ENCODE data around the gene STARD7.

Gene STARD7

DNA sequence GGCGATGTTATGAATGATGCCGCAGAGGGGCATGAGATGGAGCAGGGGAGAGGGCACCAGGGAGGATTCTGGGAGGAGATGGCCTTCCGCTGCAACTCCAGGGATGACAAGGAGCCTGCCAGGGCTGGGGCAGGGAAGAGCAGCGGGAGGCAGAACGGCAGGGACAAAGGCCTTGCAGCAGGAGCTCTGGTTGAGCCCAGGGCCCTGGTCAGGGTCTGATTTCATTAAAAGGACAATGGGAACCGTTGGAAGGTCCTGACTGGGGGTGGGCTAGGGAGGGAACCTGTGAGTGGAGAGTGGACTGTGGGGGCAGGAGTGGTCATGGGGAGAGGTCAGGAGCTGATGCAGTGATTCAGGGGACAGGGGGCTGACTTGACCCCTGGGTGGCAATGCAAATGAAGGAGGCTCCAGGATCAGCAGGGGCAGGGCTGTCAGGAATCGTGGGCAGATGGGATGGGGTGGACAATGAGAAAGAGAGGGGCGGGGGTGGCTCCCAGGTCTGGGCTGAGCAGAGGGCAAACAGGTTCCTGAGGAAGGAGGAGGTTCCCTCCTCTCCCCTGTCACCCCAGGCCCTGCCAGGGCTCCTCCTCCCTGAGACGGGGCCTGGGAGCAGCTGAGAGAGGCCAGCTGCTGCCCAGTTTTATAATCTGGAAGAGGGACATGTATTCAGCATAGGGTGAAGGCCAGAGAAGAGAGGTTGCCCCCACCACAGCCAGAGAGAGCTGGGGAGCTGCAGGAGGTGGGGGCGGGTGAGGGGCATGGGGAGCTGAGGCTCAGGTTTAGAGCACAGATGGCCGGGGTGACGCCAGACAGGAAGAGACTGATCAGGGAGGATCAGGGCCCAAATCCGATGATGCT, 56.1 kb downstream of the STARD7 start:
- TF ChIP-seq, protein P1, sequence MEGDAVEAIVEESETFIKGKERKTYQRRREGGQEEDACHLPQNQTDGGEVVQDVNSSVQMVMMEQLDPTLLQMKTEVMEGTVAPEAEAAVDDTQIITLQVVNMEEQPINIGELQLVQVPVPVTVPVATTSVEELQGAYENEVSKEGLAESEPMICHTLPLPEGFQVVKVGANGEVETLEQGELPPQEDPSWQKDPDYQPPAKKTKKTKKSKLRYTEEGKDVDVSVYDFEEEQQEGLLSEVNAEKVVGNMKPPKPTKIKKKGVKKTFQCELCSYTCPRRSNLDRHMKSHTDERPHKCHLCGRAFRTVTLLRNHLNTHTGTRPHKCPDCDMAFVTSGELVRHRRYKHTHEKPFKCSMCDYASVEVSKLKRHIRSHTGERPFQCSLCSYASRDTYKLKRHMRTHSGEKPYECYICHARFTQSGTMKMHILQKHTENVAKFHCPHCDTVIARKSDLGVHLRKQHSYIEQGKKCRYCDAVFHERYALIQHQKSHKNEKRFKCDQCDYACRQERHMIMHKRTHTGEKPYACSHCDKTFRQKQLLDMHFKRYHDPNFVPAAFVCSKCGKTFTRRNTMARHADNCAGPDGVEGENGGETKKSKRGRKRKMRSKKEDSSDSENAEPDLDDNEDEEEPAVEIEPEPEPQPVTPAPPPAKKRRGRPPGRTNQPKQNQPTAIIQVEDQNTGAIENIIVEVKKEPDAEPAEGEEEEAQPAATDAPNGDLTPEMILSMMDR (IDR thresholded peaks at IDR 0.05; ENCODE audit: insufficient read depth, low read depth, low read length, missing control alignments), result no peak
- no peak for DNase-seq (ENCODE audit: low read depth)
- H3K4me3 ChIP-seq (ENCODE audit: low read depth, low read length), result no peak overlapping the region

DNA sequence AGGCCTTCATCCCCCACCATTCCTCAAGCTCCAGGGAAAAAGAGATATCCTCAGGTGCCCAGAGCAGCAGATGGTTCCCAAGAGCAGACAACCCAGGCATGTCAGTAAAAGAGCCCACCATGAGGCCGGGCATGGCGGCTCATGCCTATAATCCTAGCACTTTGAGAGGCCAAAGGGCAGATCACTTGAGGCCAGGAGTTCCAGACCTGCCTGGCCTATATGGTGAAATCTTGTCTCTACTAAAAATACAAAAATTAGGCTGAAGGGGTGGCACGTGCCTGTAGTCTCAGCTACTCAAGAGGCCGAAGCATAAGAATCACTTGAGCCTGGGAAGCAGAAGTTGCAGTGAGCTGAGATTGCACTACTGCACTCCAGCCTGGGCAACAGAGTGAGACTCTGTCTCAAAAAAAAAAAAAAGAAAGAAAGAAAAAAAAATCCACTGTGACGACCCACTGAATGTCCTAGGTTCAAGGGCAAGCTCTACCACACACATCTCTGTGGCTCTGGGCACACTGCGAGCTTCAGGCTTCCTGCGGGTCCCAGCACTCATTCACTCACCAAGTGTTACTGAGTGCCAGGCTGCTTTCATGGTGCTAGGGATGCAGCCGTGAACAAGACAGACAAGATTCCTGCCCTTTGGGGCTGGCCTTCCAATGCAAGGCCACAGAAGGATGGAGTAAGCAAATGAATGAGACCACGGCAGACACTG, 56.9 kb downstream of the STARD7 start:
- no peak for DNase-seq (ENCODE audit: low read depth)
- H3K4me3 ChIP-seq (ENCODE audit: low read depth, low read length), result no peak overlapping the region
- TF ChIP-seq, protein P1 (IDR thresholded peaks at IDR 0.05; ENCODE audit: insufficient read depth, low read depth, low read length, missing control alignments), result no peak

DNA sequence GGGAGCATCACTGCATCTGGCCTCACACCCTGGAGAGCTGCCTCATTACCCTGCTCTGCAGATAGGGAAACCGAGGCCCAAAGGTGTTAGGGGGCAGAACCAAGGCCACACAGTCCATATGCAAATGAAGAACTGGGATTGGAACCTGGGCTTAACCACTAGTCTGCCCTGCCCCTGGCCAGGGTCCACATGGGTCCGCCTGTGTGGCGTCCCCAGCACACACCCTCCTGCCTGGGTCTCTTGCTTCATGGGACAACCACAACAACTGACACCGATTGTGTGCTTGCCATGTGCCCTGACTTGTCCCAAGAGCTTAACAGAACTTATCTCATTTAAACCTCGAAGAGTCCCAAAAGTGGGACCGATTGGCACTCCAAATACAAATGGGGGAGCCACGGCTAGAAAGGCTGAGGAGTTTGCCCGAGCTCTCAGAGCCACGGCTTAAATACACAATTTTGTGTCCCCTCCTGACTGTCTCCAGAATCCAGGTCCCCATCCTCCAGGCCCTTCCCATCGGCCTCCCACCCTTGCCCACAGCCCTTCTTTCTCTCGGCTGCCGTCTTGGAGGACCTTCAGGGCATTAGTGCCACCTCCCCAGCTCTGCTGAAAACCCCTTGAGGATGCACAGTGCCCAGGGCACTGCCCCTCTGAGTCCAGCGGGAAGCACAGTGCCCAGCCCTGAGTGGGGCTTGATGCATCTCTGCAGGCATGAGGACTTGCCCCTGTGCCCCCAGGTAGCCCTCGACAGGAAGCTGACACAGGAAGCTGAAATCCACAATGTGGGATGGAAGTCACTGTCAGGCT, 57.6 kb downstream of the STARD7 start:
- H3K4me3 ChIP-seq (ENCODE audit: low read depth, low read length), result no peak overlapping the region
- TF ChIP-seq, protein P1 (IDR thresholded peaks at IDR 0.05; ENCODE audit: insufficient read depth, low read depth, low read length, missing control alignments), result no peak

DNA sequence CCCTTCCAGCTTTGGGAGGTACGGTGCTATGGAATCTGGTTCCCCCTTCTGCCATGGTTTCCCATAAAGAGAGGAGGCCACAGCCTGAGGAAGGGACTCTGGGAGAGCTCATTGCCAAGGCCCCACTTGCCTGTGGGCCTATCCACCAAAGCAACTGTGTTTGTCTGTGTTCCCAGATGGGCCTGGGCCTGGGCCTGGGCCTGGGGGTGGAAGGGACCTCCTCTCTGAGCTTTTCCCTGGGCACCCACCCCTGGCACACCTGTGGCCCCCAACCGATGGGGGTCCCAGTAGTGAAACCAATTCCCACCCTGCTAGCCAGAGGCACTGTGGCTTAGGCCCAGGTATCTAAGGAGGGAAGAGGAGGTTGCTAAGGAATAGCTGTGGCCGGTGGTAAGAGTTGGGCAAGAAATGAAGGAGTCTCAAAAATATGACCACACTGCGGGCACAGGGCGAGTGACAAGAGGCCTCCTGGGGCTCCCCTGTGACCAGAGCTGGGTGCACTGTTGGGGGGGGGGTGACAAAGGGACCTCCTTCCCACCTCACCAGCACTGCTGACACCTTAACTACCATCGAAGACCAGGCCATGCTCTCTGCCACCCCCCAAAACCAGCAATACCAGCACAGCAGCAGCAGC, 58.5 kb downstream of the STARD7 start:
- DNase-seq (ENCODE audit: low read depth), result no peak
- TF ChIP-seq, protein P1 (IDR thresholded peaks at IDR 0.05; ENCODE audit: insufficient read depth, low read depth, low read length, missing control alignments), result no peak
- no peak overlapping the region for H3K4me3 ChIP-seq (ENCODE audit: low read depth, low read length)

More for the DNA sequence above, 57.6 kb downstream of the STARD7 start:
- no peak for DNase-seq (ENCODE audit: low read depth)

DNA sequence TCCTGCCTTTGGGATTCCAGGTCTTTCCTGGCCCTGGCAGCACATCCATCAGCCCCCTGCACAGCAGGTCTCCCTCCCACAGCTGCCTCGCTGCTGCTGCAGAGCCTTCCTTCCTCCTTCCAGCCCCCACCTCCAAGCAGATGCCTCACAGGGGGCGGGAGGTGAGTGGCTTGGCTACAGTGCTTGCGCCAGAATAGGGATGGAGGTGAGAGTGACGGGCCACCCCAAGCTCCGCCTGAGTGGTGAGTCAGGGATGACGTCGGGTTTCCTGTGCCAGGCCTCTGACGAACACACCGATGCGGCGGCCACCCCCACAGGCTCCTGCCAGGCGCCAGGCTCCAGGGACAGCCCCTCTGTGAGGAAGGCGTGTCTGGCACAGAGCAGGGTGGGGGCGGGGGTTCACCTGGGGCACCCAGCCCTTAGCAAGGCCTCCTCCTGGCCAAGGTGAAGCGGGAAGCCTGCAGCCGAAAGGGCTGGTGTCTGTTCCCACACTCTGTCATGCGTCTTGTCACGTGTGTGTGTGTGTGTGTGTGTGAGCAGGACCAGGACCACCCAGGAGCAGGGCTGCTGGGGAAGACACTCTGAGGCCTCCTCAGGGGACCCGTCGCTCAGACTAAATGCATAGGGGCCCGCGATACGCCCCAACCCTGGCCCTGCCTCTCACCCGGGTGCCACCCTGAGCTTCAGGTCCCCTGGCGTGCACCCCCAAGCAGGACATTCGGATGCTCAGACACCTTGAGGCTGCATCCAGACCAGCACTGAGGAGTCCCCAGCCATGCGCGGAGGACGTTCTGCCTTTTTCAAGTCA, 60.0 kb downstream of the STARD7 start:
- peak; percentile 89 for DNase-seq (ENCODE audit: low read depth)
- H3K4me3 ChIP-seq (ENCODE audit: low read depth, low read length), result peak overlapping the region; percentile 46
- TF ChIP-seq, protein P1 (IDR thresholded peaks at IDR 0.05; ENCODE audit: insufficient read depth, low read depth, low read length, missing control alignments), result no peak

Measured in GM12865 (cell line).